HCT116 (cell line): ENCODE results near the gene EVX1. TPM values are rescaled to one million over a fixed set of nuclear protein-coding genes. Genes with fewer than 3 reads are reported as not detected.

Experiments
- ATAC-seq: fragments of 200-7000 bp; cut with Tn5 transposase; 2 replicates; pipeline ENCODE4 v1.9.1; 2020; ENCODE audit warnings: mild to moderate bottlenecking, moderate library complexity
- Bru-seq: library from RNA; stranded (reverse); fragments of 400-500 nt; gene quantifications from one replicate; lab custom pipeline; 2021; lab: Mats Ljungman, UMichigan
- BruChase-seq, 2 experiments: library from RNA; stranded (reverse); fragments of 400-500 nt; gene quantifications; one replicate each; lab custom pipeline; 2021; lab: Mats Ljungman, UMichigan
- BruUV-seq: library from RNA; stranded (reverse); fragments of 400-500 nt; replicated peaks from 2 replicates; lab custom pipeline; 2021; lab: Mats Ljungman, UMichigan
- CTCF ChIA-PET: fragments of 300-600 bp; sonication (Branson Sonifier 250); formaldehyde crosslinking; loops from one replicate; lab custom pipeline; 2021; ENCODE audit warnings: antibody characterized with exemption; lab: Charles Lee
- POLR2A ChIA-PET: fragments of 300-600, 350-600 bp; sonication (Branson Sonifier 250); formaldehyde crosslinking; loops from one replicate; lab custom pipeline; 2021; ENCODE audit warnings: antibody characterized with exemption; lab: Charles Lee
- RAD21 ChIA-PET, 2 experiments: fragments of 300-600 bp; sonication (Branson Sonifier 250); formaldehyde crosslinking; loops; one replicate each; lab custom pipeline; 2023; ENCODE audit warnings: low total read pairs in 2 of 2; ENCODE audit not compliant: uncharacterized antibody in 2 of 2, unreplicated experiment in 2 of 2, low non-redundant PET in 1 of 2; lab: Charles Lee
- DNase-seq: peaks from one replicate; pipeline ENCODE4 v3.0.0-alpha.2; 2010; ENCODE audit warnings: low read depth, low spot score
- H2AFZ ChIP-seq: fragments of 200-600 bp; shearing (Covaris generic), sonication (generic); 2 replicates; pipeline ENCODE4 v1.6.1; 2017; ENCODE audit warnings: low read depth, mixed run types, mixed read lengths, antibody characterized with exemption, low read length; ENCODE audit not compliant: poor library complexity, severe bottlenecking
- H3K27ac ChIP-seq: 2 replicates; pipeline ENCODE4 v1.5.1; 2012; ENCODE audit warnings: low read depth, low read length
- H3K27me3 ChIP-seq: fragments of 200-600 bp; sonication (generic); 2 replicates; pipeline ENCODE4 v1.6.1; 2016; ENCODE audit warnings: mixed run types, low read length, mixed read lengths; ENCODE audit not compliant: insufficient read depth
- H3K36me3 ChIP-seq, 2 experiments: fragments of 200-500 bp in 1 of 2; fragments of 200-600 bp in 1 of 2; sonication (Bioruptor generic) in 1 of 2; sonication (generic) in 1 of 2; 2 replicates each; pipeline versions ENCODE4 v1.5.1 to v1.6.1; 2014 to 2016; ENCODE audit warnings: low read length in 2 of 2, inconsistent platforms in 1 of 2, mixed read lengths in 1 of 2, mixed run types in 1 of 2; ENCODE audit not compliant: insufficient read depth in 2 of 2, control insufficient read depth in 1 of 2
- H3K4me1 ChIP-seq, 2 experiments: fragments of 200-600 bp in 1 of 2; sonication (generic) in 1 of 2; 2 replicates each; pipeline versions ENCODE4 v1.5.1 to v1.6.1; 2012 to 2017; ENCODE audit warnings: low read length in 2 of 2, inconsistent platforms in 1 of 2, mild to moderate bottlenecking in 1 of 2, mixed read lengths in 1 of 2, mixed run types in 1 of 2, moderate library complexity in 1 of 2; ENCODE audit not compliant: insufficient read depth in 2 of 2, control insufficient read depth in 1 of 2
- H3K4me2 ChIP-seq: fragments of 200-600 bp; sonication (generic); 2 replicates; pipeline ENCODE4 v1.6.1; 2017; ENCODE audit warnings: mixed run types, low read length, mixed read lengths
- H3K4me3 ChIP-seq, 2 experiments: fragments of 200-600 bp in 1 of 2; sonication (generic) in 1 of 2; replicated peaks in 1 of 2; 2 replicates each; pipeline ENCODE4 v1.5.1; 2011 to 2016; ENCODE audit warnings: low read length in 2 of 2, control low read depth in 1 of 2, low read depth in 1 of 2, mild to moderate bottlenecking in 1 of 2, mixed read lengths in 1 of 2, mixed run types in 1 of 2
- H3K79me2 ChIP-seq: fragments of 200-600 bp; sonication (generic); 2 replicates; pipeline ENCODE4 v1.6.1; 2017; ENCODE audit warnings: mild to moderate bottlenecking, mixed run types, low read length, moderate library complexity, mixed read lengths; ENCODE audit not compliant: insufficient read depth
- H3K9ac ChIP-seq: fragments of 200-600 bp; sonication (generic); 2 replicates; pipeline ENCODE4 v1.6.1; 2016; ENCODE audit warnings: low read length, mixed read lengths
- H3K9me2 ChIP-seq: fragments of 200-600 bp; sonication (generic), shearing (Covaris generic); 2 replicates; pipeline ENCODE4 v1.6.1; 2017; ENCODE audit warnings: mixed run types, mild to moderate bottlenecking, moderate library complexity; ENCODE audit not compliant: insufficient read depth
- H3K9me3 ChIP-seq, 2 experiments: fragments of 200-500 bp in 1 of 2; fragments of 200-600 bp in 1 of 2; sonication (Bioruptor generic) in 1 of 2; sonication (generic) in 1 of 2; 2 replicates each; pipeline ENCODE4 v1.6.1; 2014 to 2017; ENCODE audit warnings: low read length in 2 of 2, mixed read lengths in 2 of 2, inconsistent platforms in 1 of 2, low read depth in 1 of 2, mild to moderate bottlenecking in 1 of 2, mixed run types in 1 of 2, moderate library complexity in 1 of 2; ENCODE audit not compliant: control insufficient read depth in 1 of 2, insufficient read depth in 1 of 2
- H4K20me1 ChIP-seq: fragments of 200-600 bp; sonication (generic), shearing (Covaris generic); 2 replicates; pipeline ENCODE4 v1.6.1; 2017; ENCODE audit warnings: mixed run types, mild to moderate bottlenecking, moderate library complexity; ENCODE audit not compliant: insufficient read depth
- CEBPB ChIP-seq: IDR thresholded peaks from 2 replicates; pipeline ENCODE4 v1.6.1; 2012; ENCODE audit warnings: low read depth
- ELF1 ChIP-seq: IDR thresholded peaks from 2 replicates; pipeline ENCODE4 v1.6.1; 2012; ENCODE audit warnings: low read depth, borderline replicate concordance
- JUND ChIP-seq: IDR thresholded peaks from 2 replicates; pipeline ENCODE4 v1.6.1; 2012
- POLR2AphosphoS5 ChIP-seq: IDR thresholded peaks from 2 replicates; pipeline ENCODE4 v1.6.1; 2011; ENCODE audit warnings: mild to moderate bottlenecking, low read depth, low read length, moderate library complexity
- SP1 ChIP-seq: IDR thresholded peaks from 2 replicates; pipeline ENCODE4 v1.6.1; 2012; ENCODE audit warnings: low read depth
- SRF ChIP-seq: IDR thresholded peaks from 2 replicates; pipeline ENCODE4 v1.6.1; 2012; ENCODE audit warnings: low read depth
- TCF7L2 ChIP-seq: IDR thresholded peaks from 2 replicates; pipeline ENCODE4 v1.7.0; 2011; ENCODE audit warnings: borderline replicate concordance, inconsistent platforms; ENCODE audit not compliant: insufficient read depth, insufficient read length; ENCODE audit errors: extremely low read depth
- YY1 ChIP-seq: IDR thresholded peaks from 2 replicates; pipeline ENCODE4 v1.6.1; 2011; ENCODE audit warnings: low read length, low read depth, moderate library complexity, mild to moderate bottlenecking; ENCODE audit not compliant: insufficient replicate concordance; ENCODE audit errors: extremely low read depth
- ZNF274 ChIP-seq: fragments of 200-500 bp; sonication (Bioruptor generic); IDR thresholded peaks from 2 replicates; pipeline ENCODE4 v1.6.1; 2014; ENCODE audit warnings: mild to moderate bottlenecking, low read depth, low read length, inconsistent platforms
- intact Hi-C: fragments of 100-400 bp; cut with micrococcal nuclease; formaldehyde crosslinking; loops from 2 replicates; pipeline ENCODE4 v1.10.0; 2022
- long read RNA-seq: library from polyadenylated mRNA; unstranded; transcript quantifications from one replicate; pipeline ENCODE4 v2.0.0, GENCODE V29; 2021; ENCODE audit not compliant: unreplicated experiment
- polyA plus RNA-seq: library from polyadenylated mRNA; unstranded; fragments of >200 nt; gene quantifications from 2 replicates; pipeline ENCODE4 v1.2.1, GENCODE V29; 2012; ENCODE audit warnings: missing spikeins
- total RNA-seq: library from RNA; stranded (reverse); gene quantifications from one replicate; pipeline ENCODE4 v1.2.1, GENCODE V29; 2021; ENCODE audit not compliant: unreplicated experiment
- TF ChIP-seq, protein P1 (sequence below), 3 experiments: fragments of 200-600 bp in 1 of 3; sonication (generic) in 1 of 3; IDR thresholded peaks in 2 of 3; conservative IDR thresholded peaks in 1 of 3; 2 replicates each; pipeline ENCODE4 v1.5.1; 2012 to 2017; ENCODE audit warnings: low read depth in 2 of 3, low read length in 2 of 3, antibody characterized with exemption in 1 of 3, borderline replicate concordance in 1 of 3, control low read depth in 1 of 3, mild to moderate bottlenecking in 1 of 3, mixed read lengths in 1 of 3, mixed run types in 1 of 3, moderate library complexity in 1 of 3; ENCODE audit not compliant: insufficient read depth in 1 of 3
- TF ChIP-seq, protein P2 (sequence below): IDR thresholded peaks from 2 replicates; pipeline ENCODE4 v1.6.1; 2012; ENCODE audit warnings: low read depth
- TF ChIP-seq, protein P3 (sequence below): IDR thresholded peaks from 2 replicates; pipeline ENCODE4 v1.6.1; 2012
- TF ChIP-seq, protein P4 (sequence below): IDR thresholded peaks from 2 replicates; pipeline ENCODE4 v1.6.1; 2012

EVX1 gene
- total RNA-seq: 0.25 TPM
- polyA plus RNA-seq: 0.07 and 0.09 TPM in 2 replicates
- not detected for Bru-seq, nascent RNA
- percentile 21 among the genes with signal in this experiment for BruChase-seq, experiment 1, labeled RNA remaining after a 6-hour chase
- BruChase-seq, experiment 2, labeled RNA remaining after a 2-hour chase: percentile 20 among the genes with signal in this experiment
- long read RNA-seq: 0 reads

DNA sequence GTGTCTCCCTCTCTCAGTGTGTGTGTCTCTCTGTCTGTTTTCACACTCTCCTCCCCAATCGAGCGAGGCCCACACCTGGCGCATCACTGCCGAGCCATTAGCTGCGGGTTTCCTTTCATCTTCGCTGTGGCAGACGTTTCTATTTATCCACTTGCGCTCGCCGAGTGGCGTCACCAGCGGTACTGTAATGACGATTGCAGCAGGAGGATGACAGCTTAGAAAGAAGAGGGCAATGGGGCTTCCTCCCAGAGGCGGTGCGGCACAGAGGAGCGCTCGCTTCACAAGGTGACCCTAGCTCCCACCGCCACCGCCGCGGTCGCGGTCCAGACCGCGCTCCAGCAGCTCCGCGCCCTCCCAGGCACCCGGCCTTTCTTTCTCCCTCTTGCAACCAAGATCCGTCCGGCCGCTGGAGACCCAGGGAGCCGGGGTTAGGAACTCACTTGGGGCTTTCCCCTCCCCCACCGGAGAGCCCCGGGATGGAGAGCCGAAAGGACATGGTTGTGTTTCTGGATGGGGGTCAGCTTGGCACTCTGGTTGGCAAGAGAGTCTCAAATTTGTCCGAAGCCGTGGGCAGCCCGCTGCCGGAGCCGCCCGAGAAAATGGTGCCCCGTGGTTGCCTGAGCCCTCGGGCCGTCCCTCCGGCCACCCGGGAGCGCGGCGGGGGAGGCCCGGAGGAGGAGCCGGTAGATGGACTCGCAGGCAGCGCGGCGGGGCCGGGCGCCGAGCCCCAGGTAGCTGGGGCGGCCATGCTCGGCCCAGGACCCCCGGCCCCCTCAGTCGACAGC, at the start of gene EVX1:
Gene EVX1 (plus strand): TSS at position 248 of the 785 bp plus-strand sequence. CDS start 229 bp downstream, at position 477.
- intact Hi-C loops: no loop called here
- H4K20me1 ChIP-seq: no peaks in the 10 kb centered on the region
- POLR2A ChIA-PET: no interaction called here

More for the DNA sequence above, at the start of gene EVX1:
- Histone ChIP-seq H2AFZ (no peak within 1 kb of the TSS), H3K4me1 (no peaks in the 10 kb centered on the region), H3K9me3 (no peaks in the 10 kb centered on the region), H3K4me2 (no peak within 1 kb of the TSS), H3K27ac (no peak within 1 kb of the TSS), H3K4me3 (no peak within 1 kb of the TSS), H3K27me3 (no peaks in the 10 kb centered on the region), H3K9ac (no peak within 1 kb of the TSS), H3K79me2 (no peaks in the 10 kb centered on the region), H3K36me3 (no peaks in the 10 kb centered on the region), H3K9me2 (no peaks in the 10 kb centered on the region)
- DNase-seq (no peak), ATAC-seq (no peak)
- TF ChIP-seq, protein P1, sequence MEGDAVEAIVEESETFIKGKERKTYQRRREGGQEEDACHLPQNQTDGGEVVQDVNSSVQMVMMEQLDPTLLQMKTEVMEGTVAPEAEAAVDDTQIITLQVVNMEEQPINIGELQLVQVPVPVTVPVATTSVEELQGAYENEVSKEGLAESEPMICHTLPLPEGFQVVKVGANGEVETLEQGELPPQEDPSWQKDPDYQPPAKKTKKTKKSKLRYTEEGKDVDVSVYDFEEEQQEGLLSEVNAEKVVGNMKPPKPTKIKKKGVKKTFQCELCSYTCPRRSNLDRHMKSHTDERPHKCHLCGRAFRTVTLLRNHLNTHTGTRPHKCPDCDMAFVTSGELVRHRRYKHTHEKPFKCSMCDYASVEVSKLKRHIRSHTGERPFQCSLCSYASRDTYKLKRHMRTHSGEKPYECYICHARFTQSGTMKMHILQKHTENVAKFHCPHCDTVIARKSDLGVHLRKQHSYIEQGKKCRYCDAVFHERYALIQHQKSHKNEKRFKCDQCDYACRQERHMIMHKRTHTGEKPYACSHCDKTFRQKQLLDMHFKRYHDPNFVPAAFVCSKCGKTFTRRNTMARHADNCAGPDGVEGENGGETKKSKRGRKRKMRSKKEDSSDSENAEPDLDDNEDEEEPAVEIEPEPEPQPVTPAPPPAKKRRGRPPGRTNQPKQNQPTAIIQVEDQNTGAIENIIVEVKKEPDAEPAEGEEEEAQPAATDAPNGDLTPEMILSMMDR (IDR thresholded peaks at IDR 0.05 in 2 of 3, conservative IDR thresholded peaks at IDR 0.05 in 1 of 3; ENCODE audit: borderline replicate concordance in 1 of 3, insufficient read depth in 1 of 3, low read depth in 2 of 3, low read length in 2 of 3): no peak
- TF ChIP-seq, protein P2, sequence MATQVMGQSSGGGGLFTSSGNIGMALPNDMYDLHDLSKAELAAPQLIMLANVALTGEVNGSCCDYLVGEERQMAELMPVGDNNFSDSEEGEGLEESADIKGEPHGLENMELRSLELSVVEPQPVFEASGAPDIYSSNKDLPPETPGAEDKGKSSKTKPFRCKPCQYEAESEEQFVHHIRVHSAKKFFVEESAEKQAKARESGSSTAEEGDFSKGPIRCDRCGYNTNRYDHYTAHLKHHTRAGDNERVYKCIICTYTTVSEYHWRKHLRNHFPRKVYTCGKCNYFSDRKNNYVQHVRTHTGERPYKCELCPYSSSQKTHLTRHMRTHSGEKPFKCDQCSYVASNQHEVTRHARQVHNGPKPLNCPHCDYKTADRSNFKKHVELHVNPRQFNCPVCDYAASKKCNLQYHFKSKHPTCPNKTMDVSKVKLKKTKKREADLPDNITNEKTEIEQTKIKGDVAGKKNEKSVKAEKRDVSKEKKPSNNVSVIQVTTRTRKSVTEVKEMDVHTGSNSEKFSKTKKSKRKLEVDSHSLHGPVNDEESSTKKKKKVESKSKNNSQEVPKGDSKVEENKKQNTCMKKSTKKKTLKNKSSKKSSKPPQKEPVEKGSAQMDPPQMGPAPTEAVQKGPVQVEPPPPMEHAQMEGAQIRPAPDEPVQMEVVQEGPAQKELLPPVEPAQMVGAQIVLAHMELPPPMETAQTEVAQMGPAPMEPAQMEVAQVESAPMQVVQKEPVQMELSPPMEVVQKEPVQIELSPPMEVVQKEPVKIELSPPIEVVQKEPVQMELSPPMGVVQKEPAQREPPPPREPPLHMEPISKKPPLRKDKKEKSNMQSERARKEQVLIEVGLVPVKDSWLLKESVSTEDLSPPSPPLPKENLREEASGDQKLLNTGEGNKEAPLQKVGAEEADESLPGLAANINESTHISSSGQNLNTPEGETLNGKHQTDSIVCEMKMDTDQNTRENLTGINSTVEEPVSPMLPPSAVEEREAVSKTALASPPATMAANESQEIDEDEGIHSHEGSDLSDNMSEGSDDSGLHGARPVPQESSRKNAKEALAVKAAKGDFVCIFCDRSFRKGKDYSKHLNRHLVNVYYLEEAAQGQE: no peak
- TF ChIP-seq ELF1 (no peak), TCF7L2 (no peak), SRF (no peak), YY1 (no peak), JUND (no peak), ZNF274 (no peak), POLR2AphosphoS5 (no peak), CEBPB (no peak), SP1 (no peak)
- TF ChIP-seq, protein P3, sequence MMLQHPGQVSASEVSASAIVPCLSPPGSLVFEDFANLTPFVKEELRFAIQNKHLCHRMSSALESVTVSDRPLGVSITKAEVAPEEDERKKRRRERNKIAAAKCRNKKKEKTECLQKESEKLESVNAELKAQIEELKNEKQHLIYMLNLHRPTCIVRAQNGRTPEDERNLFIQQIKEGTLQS: no peak
- TF ChIP-seq, protein P4, sequence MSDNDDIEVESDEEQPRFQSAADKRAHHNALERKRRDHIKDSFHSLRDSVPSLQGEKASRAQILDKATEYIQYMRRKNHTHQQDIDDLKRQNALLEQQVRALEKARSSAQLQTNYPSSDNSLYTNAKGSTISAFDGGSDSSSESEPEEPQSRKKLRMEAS: no peak
- ChIA-PET RAD21 (no interaction called here), CTCF (no interaction called here)
- BruUV-seq: no TSS peak
